IMR-90 (cell line): Measurements from ENCODE around the gene RPS19BP1. TPM values are rescaled to one million over a fixed set of nuclear protein-coding genes. Genes with fewer than 3 reads are reported as not detected.

Source experiments
- ATAC-seq: fragments of 200-7000 bp; cut with Tn5 transposase; 2 replicates; pipeline ENCODE4 v1.9.1; 2020; ENCODE audit warnings: low read depth, mild to moderate bottlenecking, moderate library complexity
- BruUV-seq: library from RNA; stranded (reverse); fragments of 400-500 nt; replicated peaks from 2 replicates; lab custom pipeline; 2021; lab: Mats Ljungman, UMichigan
- CTCF ChIA-PET: fragments of 300-600 bp; formaldehyde crosslinking; extraction: SDS; loops from one replicate; lab custom pipeline; 2021; ENCODE audit warnings: antibody characterized with exemption; lab: Yijun Ruan, JAX
- POLR2A ChIA-PET: fragments of 300-600 bp; sonication (Branson Sonifier 250); formaldehyde crosslinking; loops from one replicate; lab custom pipeline; 2022; ENCODE audit warnings: antibody characterized with exemption; ENCODE audit not compliant: unreplicated experiment; lab: Charles Lee
- DNase-seq: peaks from one replicate; pipeline ENCODE4 v3.0.0; 2013
- H2AFZ ChIP-seq: replicated peaks from 2 replicates; pipeline ENCODE3; 2013; ENCODE audit warnings: low read length, mild to moderate bottlenecking; ENCODE audit not compliant: poor library complexity
- H2AK5ac ChIP-seq: 2 replicates; pipeline ENCODE4 v1.6.1; 2013; ENCODE audit warnings: low read depth, low read length, inconsistent platforms
- H2AK9ac ChIP-seq: replicated peaks from 2 replicates; pipeline ENCODE3; 2013; ENCODE audit warnings: mild to moderate bottlenecking, low read depth, low read length, moderate library complexity; ENCODE audit not compliant: poor library complexity
- H2BK120ac ChIP-seq: 2 replicates; pipeline ENCODE4 v1.6.1; 2013; ENCODE audit warnings: low read depth, low read length, inconsistent platforms
- H2BK15ac ChIP-seq: 3 replicates; pipeline ENCODE4 v1.6.1; 2013; ENCODE audit warnings: low read depth, low read length, inconsistent platforms
- H2BK20ac ChIP-seq: 2 replicates; pipeline ENCODE4 v1.6.1; 2013; ENCODE audit warnings: low read depth, mild to moderate bottlenecking, inconsistent platforms, low read length, moderate library complexity
- H2BK5ac ChIP-seq: 2 replicates; pipeline ENCODE4 v1.6.1; 2013; ENCODE audit warnings: mild to moderate bottlenecking, low read depth, low read length, inconsistent platforms; ENCODE audit not compliant: poor library complexity, severe bottlenecking
- H3K14ac ChIP-seq: replicated peaks from 2 replicates; pipeline ENCODE4 v1.6.1; 2013; ENCODE audit warnings: low read depth, low read length, inconsistent platforms
- H3K18ac ChIP-seq: 2 replicates; pipeline ENCODE4 v1.6.1; 2013; ENCODE audit warnings: low read depth, low read length, control low read depth
- H3K23ac ChIP-seq: 2 replicates; pipeline ENCODE4 v1.6.1; 2013; ENCODE audit warnings: low read depth, low read length, inconsistent platforms
- H3K27ac ChIP-seq: 2 replicates; pipeline ENCODE4 v1.5.1; 2013; ENCODE audit warnings: mild to moderate bottlenecking, control low read depth, low read length; ENCODE audit not compliant: insufficient read depth
- H3K27me3 ChIP-seq: 2 replicates; pipeline ENCODE4 v1.6.1; 2013; ENCODE audit warnings: low read length; ENCODE audit not compliant: control insufficient read depth, insufficient read depth
- H3K36me3 ChIP-seq: 2 replicates; pipeline ENCODE4 v1.6.1; 2013; ENCODE audit warnings: low read length, mixed read lengths; ENCODE audit not compliant: control insufficient read depth, insufficient read depth
- H3K4ac ChIP-seq: 2 replicates; pipeline ENCODE4 v1.6.1; 2013; ENCODE audit warnings: low read depth, low read length, inconsistent platforms
- H3K4me1 ChIP-seq: 2 replicates; pipeline ENCODE4 v1.6.1; 2013; ENCODE audit warnings: low read length, mixed read lengths; ENCODE audit not compliant: control insufficient read depth, insufficient read depth
- H3K4me2 ChIP-seq: 2 replicates; pipeline ENCODE4 v1.6.1; 2013; ENCODE audit warnings: low read depth, mild to moderate bottlenecking, control low read depth, low read length, moderate library complexity
- H3K4me3 ChIP-seq: 2 replicates; pipeline ENCODE4 v1.5.1; 2013; ENCODE audit warnings: low read depth, mild to moderate bottlenecking, control low read depth, low read length, moderate library complexity; ENCODE audit not compliant: insufficient read depth
- H3K56ac ChIP-seq: 2 replicates; pipeline ENCODE4 v1.6.1; 2013; ENCODE audit warnings: low read length, inconsistent platforms; ENCODE audit not compliant: insufficient read depth; ENCODE audit errors: extremely low read depth
- H3K79me1 ChIP-seq, 2 experiments: 2 replicates each; pipeline ENCODE4 v1.6.1; 2013; ENCODE audit warnings: low read length in 2 of 2, inconsistent platforms in 1 of 2, low read depth in 1 of 2
- H3K9ac ChIP-seq: 2 replicates; pipeline ENCODE4 v1.6.1; 2013; ENCODE audit warnings: low read depth, low read length, control low read depth
- H3K9me1 ChIP-seq: 2 replicates; pipeline ENCODE4 v1.6.1; 2013; ENCODE audit warnings: low read length, inconsistent platforms; ENCODE audit not compliant: insufficient read depth
- H3K9me3 ChIP-seq: 2 replicates; pipeline ENCODE4 v1.6.1; 2013; ENCODE audit warnings: low read length; ENCODE audit not compliant: control insufficient read depth, insufficient read depth
- H4K20me1 ChIP-seq: 2 replicates; pipeline ENCODE4 v1.6.1; 2013; ENCODE audit warnings: low read length, inconsistent platforms; ENCODE audit not compliant: insufficient read depth
- H4K5ac ChIP-seq: 2 replicates; pipeline ENCODE4 v1.6.1; 2013; ENCODE audit warnings: mild to moderate bottlenecking, low read depth, low read length, control low read depth
- H4K8ac ChIP-seq, 2 experiments: 2 replicates each; pipeline ENCODE4 v1.6.1; 2013; ENCODE audit warnings: low read depth in 2 of 2, low read length in 2 of 2, control low read depth in 1 of 2, inconsistent platforms in 1 of 2
- H4K91ac ChIP-seq: 2 replicates; pipeline ENCODE4 v1.6.1; 2013; ENCODE audit warnings: low read depth, low read length, inconsistent platforms; ENCODE audit not compliant: insufficient read depth
- BHLHE40 ChIP-seq: fragments of 150-350 bp; IDR thresholded peaks from 2 replicates; pipeline ENCODE4 v1.6.1; 2016; ENCODE audit warnings: mild to moderate bottlenecking, low read depth, low read length
- CEBPB ChIP-seq: IDR thresholded peaks from 2 replicates; pipeline ENCODE4 v1.6.1; 2012; ENCODE audit warnings: low read depth, low read length, improper control_type of control experiment
- CHD1 ChIP-seq: IDR thresholded peaks from 2 replicates; pipeline ENCODE4 v1.6.1; 2012; ENCODE audit warnings: low read depth, low read length, improper control_type of control experiment
- CTCF ChIP-seq: conservative IDR thresholded peaks from 2 replicates; pipeline ENCODE4 v1.5.1; 2012; ENCODE audit warnings: mild to moderate bottlenecking, low read depth, low read length, improper control_type of control experiment
- ELK1 ChIP-seq: fragments of 150-350 bp; IDR thresholded peaks from 2 replicates; pipeline ENCODE4 v1.6.1; 2016; ENCODE audit warnings: low read depth, mild to moderate bottlenecking, low read length, moderate library complexity, borderline replicate concordance
- FOS ChIP-seq: fragments of 150-350 bp; IDR thresholded peaks from 2 replicates; pipeline ENCODE4 v1.6.1; 2016; ENCODE audit warnings: low read depth, low read length
- MAFK ChIP-seq: IDR thresholded peaks from 2 replicates; pipeline ENCODE4 v1.6.1; 2012; ENCODE audit warnings: low read depth, low read length, improper control_type of control experiment
- MAZ ChIP-seq: IDR thresholded peaks from 2 replicates; pipeline ENCODE4 v1.6.1; 2012; ENCODE audit warnings: low read depth, mild to moderate bottlenecking, low read length, improper control_type of control experiment, moderate library complexity, borderline replicate concordance
- MXI1 ChIP-seq: IDR thresholded peaks from 2 replicates; pipeline ENCODE4 v1.6.1; 2012; ENCODE audit warnings: low read depth, mild to moderate bottlenecking, low read length, moderate library complexity, borderline replicate concordance
- NFE2L2 ChIP-seq: fragments of 150-350 bp; IDR thresholded peaks from 2 replicates; pipeline ENCODE4 v1.6.1; 2016; ENCODE audit warnings: low read depth, mild to moderate bottlenecking, low read length
- POLR2A ChIP-seq: IDR thresholded peaks from 2 replicates; pipeline ENCODE4 v1.6.1; 2012; ENCODE audit warnings: mild to moderate bottlenecking, low read depth, low read length
- RAD21 ChIP-seq: IDR thresholded peaks from 2 replicates; pipeline ENCODE4 v1.6.1; 2012; ENCODE audit warnings: low read length, improper control_type of control experiment
- RCOR1 ChIP-seq: IDR thresholded peaks from 2 replicates; pipeline ENCODE4 v1.6.1; 2012; ENCODE audit warnings: mild to moderate bottlenecking, low read length, improper control_type of control experiment; ENCODE audit not compliant: insufficient replicate concordance
- RFX5 ChIP-seq: IDR thresholded peaks from 2 replicates; pipeline ENCODE4 v1.8.0; 2012; ENCODE audit warnings: low read depth, mild to moderate bottlenecking, low read length, moderate library complexity
- SMC3 ChIP-seq: fragments of 150-350 bp; IDR thresholded peaks from 2 replicates; pipeline ENCODE4 v1.6.1; 2016; ENCODE audit warnings: low read depth, mild to moderate bottlenecking, antibody characterized with exemption, low read length, moderate library complexity
- USF2 ChIP-seq: fragments of 150-350 bp; IDR thresholded peaks from 2 replicates; pipeline ENCODE4 v1.6.1; 2017; ENCODE audit warnings: mild to moderate bottlenecking, antibody characterized with exemption, low read length, low read depth
- WGBS, 2 experiments: methylation state at CpG; one replicate each; pipeline versions ENCODE4 v1.1.5 to v1.1.7; 2013; ENCODE audit warnings: missing lambda C conversion rate in 2 of 2; ENCODE audit not compliant: insufficient read length in 1 of 2; ENCODE audit errors: extremely low coverage in 2 of 2; 5-methylcytosine and 5-hydroxymethylcytosine counted together
- dilution Hi-C: fragments of 300-500 bp; cut with HindIII; formaldehyde crosslinking; loops from one replicate; pipeline ENCODE4 v1.14.3; 2018; ENCODE audit warnings: low sequenced_read_pairs; ENCODE audit not compliant: unreplicated experiment
- in situ Hi-C: fragments of 300-500 bp; cut with MboI; formaldehyde crosslinking; loops from 3 replicates; pipeline ENCODE4 v1.14.3; 2019; ENCODE audit warnings: low sequenced_read_pairs, inconsistent platforms, mixed read lengths
- intact Hi-C: fragments of 100-400 bp; cut with micrococcal nuclease; formaldehyde crosslinking; loops from 2 replicates; pipeline ENCODE4 v1.10.0; 2022
- polyA plus RNA-seq, 3 experiments: library from polyadenylated mRNA; depleted of rRNA; stranded (reverse); fragments of >200 nt; gene quantifications; 2 replicates each; pipeline ENCODE4 v1.2.3, GENCODE V29; 2012; ENCODE audit warnings: low replicate concordance in 1 of 3
- total RNA-seq: library from RNA; depleted of rRNA; stranded (reverse); fragments of >200 nt; gene quantifications from 2 replicates; pipeline ENCODE4 v1.2.3, GENCODE V29; 2012

Gene RPS19BP1
- total and polyA plus RNA-seq, 2 of the 4 experiments (the other 2 are of a cell fraction) = 33.0 to 95.4 TPM

- Histone ChIP-seq H3K14ac (no peak overlapping the region), H3K4me2 (no peak overlapping the region), H3K27ac (no peak overlapping the region), H2BK15ac (no peak overlapping the region), H2BK120ac (no peak overlapping the region), H3K9me3 (peaks cover 3% of the 10 kb centered on the region; the same call in 1 of the 2 replicates), H3K23ac (no peak overlapping the region), H2BK5ac (no peak overlapping the region), H3K18ac (no peak overlapping the region), H4K8ac (no peak overlapping the region), H3K56ac (no peak overlapping the region), H2AK9ac (no peak overlapping the region), H2AFZ (no peak overlapping the region), H3K9ac (no peak overlapping the region), H3K36me3 (no peaks in the 10 kb centered on the region), H3K4ac (no peak overlapping the region), H4K91ac (no peak overlapping the region), H3K4me1 (peaks cover 7% of the 10 kb centered on the region), H3K9me1 (peaks cover 15% of the 10 kb centered on the region), H3K79me1 (no peaks in the 10 kb centered on the region), H4K5ac (no peak overlapping the region), H3K27me3 (peaks cover 35% of the 10 kb centered on the region), H2BK20ac (no peak overlapping the region), H2AK5ac (no peak overlapping the region), H4K20me1 (peaks cover 3% of the 10 kb centered on the region; the same call in 1 of the 2 replicates), H3K4me3 (no peak overlapping the region)
- ChIA-PET CTCF (no interaction called here), POLR2A (no interaction called here)
- dilution Hi-C loops (no loop called here), intact Hi-C loops (no loop called here), in situ Hi-C loops (no loop called here)
- DNase-seq = no peak
- no peak for TF ChIP-seq CHD1
- TF ChIP-seq RAD21 = no peak
- no peak for TF ChIP-seq NFE2L2
- TF ChIP-seq MXI1 = no peak
- TF ChIP-seq MAFK = no peak
- TF ChIP-seq BHLHE40 = no peak
- TF ChIP-seq RFX5 = no peak
- no peak for TF ChIP-seq CEBPB
- no peak for TF ChIP-seq CTCF
- TF ChIP-seq FOS = no peak
- no peak for TF ChIP-seq ELK1
- TF ChIP-seq POLR2A = no peak
- TF ChIP-seq USF2 = no peak
- TF ChIP-seq SMC3 = no peak
- TF ChIP-seq RCOR1 = no peak
- no peak for TF ChIP-seq MAZ
- BruUV-seq = no TSS peak
- WGBS, 2 experiments = 89% methylated on average over 14 of the region's 21 CpGs; no CpG with 5 or more reads in 1 of the 2 experiments
- no peak for ATAC-seq
Observed at GRCh38 chr22:39577366-39577765, 44.8 kb upstream of the RPS19BP1 start.
